Glutamatergic neuron (in vitro differentiated cells): Measurements from ENCODE around the gene HNRNPL. TPM values are rescaled to one million over a fixed set of nuclear protein-coding genes. Genes with fewer than 3 reads are reported as not detected.

ENCODE experiments used
- DNase-seq: peaks from one replicate; pipeline ENCODE4 v3.0.0; 2022
- H3K27ac Mint-ChIP-seq: one replicate; pipeline ENCODE4 v1.8.0; 2020; ENCODE audit warnings: mild to moderate bottlenecking, mixed read lengths, inconsistent platforms; ENCODE audit not compliant: unreplicated experiment
- H3K27me3 Mint-ChIP-seq: one replicate; pipeline ENCODE4 v1.8.0; 2020; ENCODE audit warnings: mild to moderate bottlenecking, moderate library complexity, mixed read lengths, inconsistent platforms; ENCODE audit not compliant: unreplicated experiment
- H3K36me3 Mint-ChIP-seq: one replicate; pipeline ENCODE4 v1.8.0; 2020; ENCODE audit warnings: mild to moderate bottlenecking, mixed read lengths, inconsistent platforms; ENCODE audit not compliant: unreplicated experiment
- H3K4me1 Mint-ChIP-seq: one replicate; pipeline ENCODE4 v1.8.0; 2020; ENCODE audit warnings: mild to moderate bottlenecking, low read depth, mixed read lengths, inconsistent platforms; ENCODE audit not compliant: unreplicated experiment
- H3K4me3 Mint-ChIP-seq: one replicate; pipeline ENCODE4 v1.8.0; 2020; ENCODE audit warnings: mild to moderate bottlenecking, mixed read lengths, inconsistent platforms; ENCODE audit not compliant: unreplicated experiment
- H3K9me3 Mint-ChIP-seq: one replicate; pipeline ENCODE4 v1.8.0; 2020; ENCODE audit warnings: mild to moderate bottlenecking, moderate library complexity, mixed read lengths, inconsistent platforms; ENCODE audit not compliant: unreplicated experiment
- total RNA-seq: library from RNA; stranded (reverse); fragmentation: NEBNext Ultra II Directional; extraction: Animal tissue kit (Norgen Biotek cat#: 25700); gene quantifications from one replicate; pipeline ENCODE4 v1.2.1, GENCODE V29; 2021; ENCODE audit not compliant: unreplicated experiment
- TF ChIP-seq, protein P1 (sequence below): fragments of 200-600 bp; sonication (generic); IDR thresholded peaks from one replicate; pipeline ENCODE4 v1.5.0; 2021; ENCODE audit not compliant: partially characterized antibody, unreplicated experiment

The HNRNPL gene
- total RNA-seq, 1 donor from 2014 or later: 371 TPM

DNA sequence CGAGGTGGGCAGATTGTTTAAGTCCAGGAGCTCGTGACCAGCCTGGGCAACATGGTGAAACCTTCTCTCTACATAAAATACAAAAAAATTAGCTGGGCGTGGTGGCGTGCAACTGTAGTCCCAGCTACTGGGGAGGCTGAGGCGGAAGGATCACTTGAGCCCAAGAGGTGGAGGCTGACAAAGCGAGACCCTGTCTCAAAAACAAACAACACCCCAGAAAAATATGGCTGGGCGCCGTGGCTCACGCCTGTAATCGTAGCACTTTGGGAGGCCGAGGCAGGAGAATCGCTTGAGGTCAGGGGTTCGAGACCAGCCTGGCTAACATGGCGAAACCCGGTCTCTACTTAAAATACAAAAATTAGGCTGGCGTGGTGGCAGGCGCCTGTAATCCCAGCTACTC lies 3.4 kb upstream of the HNRNPL start:
- Mint-ChIP-seq H3K4me1 (peaks cover 11% of the 10 kb centered on the region), H3K9me3 (peaks cover 25% of the 10 kb centered on the region), H3K27me3 (peaks cover 26% of the 10 kb centered on the region), H3K4me3 (peak overlapping the region; percentile 93), H3K36me3 (peaks cover 5% of the 10 kb centered on the region), H3K27ac (peak overlapping the region; percentile 88)
- no peak for DNase-seq
- TF ChIP-seq, protein P1, sequence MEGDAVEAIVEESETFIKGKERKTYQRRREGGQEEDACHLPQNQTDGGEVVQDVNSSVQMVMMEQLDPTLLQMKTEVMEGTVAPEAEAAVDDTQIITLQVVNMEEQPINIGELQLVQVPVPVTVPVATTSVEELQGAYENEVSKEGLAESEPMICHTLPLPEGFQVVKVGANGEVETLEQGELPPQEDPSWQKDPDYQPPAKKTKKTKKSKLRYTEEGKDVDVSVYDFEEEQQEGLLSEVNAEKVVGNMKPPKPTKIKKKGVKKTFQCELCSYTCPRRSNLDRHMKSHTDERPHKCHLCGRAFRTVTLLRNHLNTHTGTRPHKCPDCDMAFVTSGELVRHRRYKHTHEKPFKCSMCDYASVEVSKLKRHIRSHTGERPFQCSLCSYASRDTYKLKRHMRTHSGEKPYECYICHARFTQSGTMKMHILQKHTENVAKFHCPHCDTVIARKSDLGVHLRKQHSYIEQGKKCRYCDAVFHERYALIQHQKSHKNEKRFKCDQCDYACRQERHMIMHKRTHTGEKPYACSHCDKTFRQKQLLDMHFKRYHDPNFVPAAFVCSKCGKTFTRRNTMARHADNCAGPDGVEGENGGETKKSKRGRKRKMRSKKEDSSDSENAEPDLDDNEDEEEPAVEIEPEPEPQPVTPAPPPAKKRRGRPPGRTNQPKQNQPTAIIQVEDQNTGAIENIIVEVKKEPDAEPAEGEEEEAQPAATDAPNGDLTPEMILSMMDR: no peak

DNA sequence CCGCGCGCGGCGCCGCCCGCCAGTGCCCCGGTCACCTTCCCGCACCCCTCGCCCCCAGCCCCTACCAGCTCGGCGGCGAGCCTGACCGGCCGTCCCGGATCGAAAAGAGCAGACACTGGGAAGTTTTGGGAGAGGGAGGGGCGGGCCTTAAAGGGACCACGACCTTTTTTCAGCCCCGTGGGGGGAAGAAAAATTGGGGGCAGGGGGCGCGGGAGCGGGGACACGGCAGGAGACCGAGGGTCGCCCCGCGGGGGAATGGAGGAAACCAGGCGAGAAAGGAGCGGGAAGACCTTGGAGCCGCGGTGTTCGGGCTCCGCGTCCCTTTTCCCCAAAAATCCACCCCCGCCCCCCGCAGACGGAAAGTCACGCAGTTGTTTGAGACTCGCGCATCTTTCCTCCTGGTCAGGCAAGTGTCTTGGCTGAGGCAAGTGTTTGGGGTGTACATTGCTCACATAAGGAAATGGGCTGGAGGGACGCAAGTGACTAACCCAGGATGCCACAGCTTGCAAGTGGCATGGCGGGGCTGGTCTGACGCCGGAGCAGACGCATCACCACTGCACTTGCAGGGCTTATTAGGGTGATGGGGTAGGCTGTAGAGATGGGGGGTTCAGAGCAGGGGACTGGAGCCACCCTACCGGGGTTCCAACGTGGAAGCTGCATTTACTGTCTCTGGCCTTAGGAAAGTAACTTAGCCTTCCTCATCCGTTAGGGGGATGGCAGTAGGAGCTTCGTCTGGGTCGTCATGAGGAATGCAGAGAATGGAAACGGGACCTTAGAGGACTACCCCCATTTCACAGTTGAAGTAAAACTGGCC lies 2.7 kb upstream of the HNRNPL start:
- Mint-ChIP-seq H3K4me1 (peaks cover 13% of the 10 kb centered on the region), H3K4me3 (peak overlapping the region; percentile 93), H3K36me3 (peaks cover 5% of the 10 kb centered on the region), H3K9me3 (peaks cover 25% of the 10 kb centered on the region), H3K27ac (peak overlapping the region; percentile 88), H3K27me3 (peaks cover 28% of the 10 kb centered on the region)
- DNase-seq: peak; percentile 35
- TF ChIP-seq, protein P1: no peak

DNA sequence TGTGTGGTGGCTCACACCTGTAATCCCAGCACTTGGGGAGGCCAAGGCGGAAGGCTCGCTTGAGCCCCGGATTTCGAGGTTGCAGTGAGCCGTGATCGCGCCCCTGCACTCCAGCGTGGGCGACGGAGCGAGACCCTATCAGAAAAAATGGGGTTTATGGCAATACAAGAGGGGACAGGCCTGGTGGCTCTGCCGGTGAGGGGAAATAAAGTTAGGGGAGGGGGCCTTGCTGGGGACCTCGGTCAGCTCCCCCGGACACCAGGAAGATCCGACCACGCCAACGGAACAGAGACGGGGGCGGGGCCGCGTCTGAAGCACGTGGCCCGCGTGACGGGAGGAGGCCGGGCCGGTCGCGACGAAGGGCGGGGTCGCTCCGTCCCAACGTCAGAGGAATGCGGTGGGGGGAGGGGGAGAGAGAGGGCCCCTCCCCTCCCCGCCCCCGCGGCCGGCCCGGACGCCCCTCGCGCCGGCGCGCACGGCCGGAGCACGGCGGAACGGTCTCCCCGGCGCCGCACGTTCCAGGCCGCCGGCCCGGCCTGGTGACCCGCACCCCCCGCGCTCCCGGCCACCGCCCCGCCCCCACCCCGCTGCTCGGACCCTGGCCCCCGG lies 1.9 kb upstream of the HNRNPL start:
- H3K9me3 Mint-ChIP-seq: peaks cover 26% of the 10 kb centered on the region
- H3K36me3 Mint-ChIP-seq: peaks cover 3% of the 10 kb centered on the region
- H3K27me3 Mint-ChIP-seq: peaks cover 28% of the 10 kb centered on the region
- peaks cover 13% of the 10 kb centered on the region for H3K4me1 Mint-ChIP-seq
- DNase-seq: peak; percentile 92
- TF ChIP-seq, protein P1: no peak
- H3K4me3 Mint-ChIP-seq: peak overlapping the region; percentile 93
- peak overlapping the region; percentile 64 for H3K27ac Mint-ChIP-seq

DNA sequence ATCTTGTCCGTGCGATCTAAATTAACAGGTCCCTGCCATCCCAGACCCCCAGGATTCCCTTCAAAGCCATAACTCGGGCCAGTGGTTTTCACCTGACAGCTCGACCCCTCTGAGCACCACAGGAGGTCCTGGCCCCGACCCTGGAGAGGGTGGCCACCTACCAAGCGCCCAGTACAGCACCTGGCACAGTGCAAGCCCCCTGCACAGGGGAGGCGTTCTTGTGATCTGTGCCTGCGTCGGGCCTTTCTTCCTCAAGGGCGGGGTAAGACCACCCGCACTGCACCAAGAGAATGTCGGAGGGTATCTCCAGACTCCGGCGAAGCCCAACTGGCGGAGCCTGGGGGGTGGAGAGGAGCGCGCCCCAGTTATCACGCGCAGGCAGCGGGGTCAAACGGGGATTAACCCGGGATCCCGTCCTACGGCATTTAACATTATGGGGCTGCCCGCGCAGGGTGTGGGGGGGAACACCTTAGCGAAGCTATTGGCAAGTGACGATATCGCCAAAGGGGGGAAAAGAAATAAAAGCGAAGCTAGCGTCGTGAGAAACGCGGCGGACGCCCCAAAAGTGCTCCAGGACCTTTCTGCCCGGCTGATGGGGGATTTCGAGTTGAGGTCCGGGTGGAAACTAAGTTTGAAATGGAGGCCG lies 1.3 kb upstream of the HNRNPL start:
- peak overlapping the region; percentile 93 for H3K4me3 Mint-ChIP-seq
- peak; percentile 37 for DNase-seq
- peak overlapping the region; percentile 90 for H3K27ac Mint-ChIP-seq
- peaks cover 12% of the 10 kb centered on the region for H3K4me1 Mint-ChIP-seq
- H3K27me3 Mint-ChIP-seq: peaks cover 24% of the 10 kb centered on the region
- TF ChIP-seq, protein P1: no peak
- peaks cover 24% of the 10 kb centered on the region for H3K9me3 Mint-ChIP-seq
- no peaks in the 10 kb centered on the region for H3K36me3 Mint-ChIP-seq
